GM12891 (cell line): Measurements from ENCODE around the gene CACNB4.

ENCODE experiments used
- PAX5 ChIP-seq: IDR thresholded peaks from 2 replicates; pipeline ENCODE4 v1.6.1; 2011; ENCODE audit warnings: low read length, moderate library complexity, mild to moderate bottlenecking; ENCODE audit not compliant: insufficient read depth, severe bottlenecking
- POLR2A ChIP-seq: IDR thresholded peaks from 2 replicates; pipeline ENCODE4 v1.6.1; 2011; ENCODE audit warnings: low read depth, low read length, control low read depth
- POLR2AphosphoS5 ChIP-seq: IDR thresholded peaks from 2 replicates; pipeline ENCODE4 v1.6.1; 2011; ENCODE audit warnings: low read depth, low read length, control low read depth
- POU2F2 ChIP-seq: IDR thresholded peaks from 2 replicates; pipeline ENCODE4 v1.6.1; 2011; ENCODE audit warnings: low read depth, mild to moderate bottlenecking, control low read depth, low read length, moderate library complexity
- SPI1 ChIP-seq: IDR thresholded peaks from 2 replicates; pipeline ENCODE4 v1.6.1; 2011; ENCODE audit warnings: low read depth, low read length, control low read depth
- TAF1 ChIP-seq: IDR thresholded peaks from 2 replicates; pipeline ENCODE4 v1.6.1; 2011; ENCODE audit warnings: low read depth, low read length, control low read depth

DNA sequence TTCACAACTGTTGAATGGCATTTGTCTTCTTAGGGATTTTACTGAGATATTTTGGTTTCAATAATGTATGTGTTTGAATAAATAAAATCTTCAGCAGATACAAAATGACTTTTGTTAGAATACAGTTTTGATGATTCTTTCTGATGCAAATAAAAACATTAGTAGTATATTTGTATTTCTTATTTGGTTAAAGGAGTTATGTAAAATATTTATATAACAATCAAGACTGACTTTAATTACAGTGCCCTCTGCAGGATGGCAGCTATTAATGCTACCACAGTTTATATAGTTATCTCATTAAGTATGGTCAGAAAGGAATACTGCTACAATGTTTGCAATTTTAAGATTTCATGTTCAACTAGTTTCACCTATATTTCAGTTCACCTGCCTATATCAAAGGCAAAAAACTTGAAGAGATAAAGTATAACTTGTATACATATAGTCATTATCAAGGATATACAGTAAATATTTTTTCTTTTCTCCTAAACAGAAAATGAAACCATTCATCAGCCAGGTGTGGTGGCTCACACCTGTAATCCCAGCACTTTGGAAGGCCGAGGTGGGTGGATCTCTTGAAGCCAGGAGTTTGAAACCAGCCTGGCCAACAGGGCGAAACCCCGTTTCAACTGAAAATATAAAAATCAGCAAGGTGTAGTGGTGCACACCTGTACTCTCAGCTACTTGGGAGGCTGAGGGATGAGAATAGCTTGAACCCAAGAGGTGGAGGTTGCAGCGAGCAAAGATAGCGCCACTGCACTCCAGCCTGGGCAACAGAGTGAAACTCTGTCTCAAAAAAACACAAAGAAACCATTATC, 290.4 kb downstream of the CACNB4 start:
- TF ChIP-seq POLR2A (no peak), TAF1 (no peak), POLR2AphosphoS5 (no peak), SPI1 (no peak), POU2F2 (no peak), PAX5 (no peak)
